NCI-H146 (cell line): ENCODE data around the gene SYN1.

Experiments
- DNase-seq: peaks from one replicate; lab custom pipeline; 2025; lab: John Stamatoyannopoulos, UW

The SYN1 gene

GRCh38 chrX:47523297-47523696 lies 96.4 kb downstream of the SYN1 start:
- peak; percentile 83 for DNase-seq
